GM13977 (cell line): ENCODE data around the gene TNS1.

Experiments
- DNase-seq: peaks from one replicate; pipeline ENCODE4 v3.0.0; 2012; ENCODE audit warnings: low spot score
- in situ Hi-C: fragments of 300-500 bp; cut with MboI; formaldehyde crosslinking; loops from one replicate; pipeline ENCODE4 v1.12.0; 2022; ENCODE audit warnings: low sequenced_read_pairs, low pct_unique_long_range_greater_than_20kb, mixed read lengths, inconsistent platforms; ENCODE audit not compliant: unreplicated experiment
- TF ChIP-seq, protein P1 (sequence below): IDR thresholded peaks from 2 replicates; pipeline ENCODE4 v1.5.1; 2012; ENCODE audit warnings: mild to moderate bottlenecking, control low read depth; ENCODE audit not compliant: insufficient read depth; ENCODE audit errors: extremely low read depth, missing control alignments

Gene TNS1

GRCh38 chr2:217942731-217943335 lies 60.0 kb downstream of the TNS1 start:
- in situ Hi-C loops, result no loop called here
- DNase-seq, result no peak
- TF ChIP-seq, protein P1, sequence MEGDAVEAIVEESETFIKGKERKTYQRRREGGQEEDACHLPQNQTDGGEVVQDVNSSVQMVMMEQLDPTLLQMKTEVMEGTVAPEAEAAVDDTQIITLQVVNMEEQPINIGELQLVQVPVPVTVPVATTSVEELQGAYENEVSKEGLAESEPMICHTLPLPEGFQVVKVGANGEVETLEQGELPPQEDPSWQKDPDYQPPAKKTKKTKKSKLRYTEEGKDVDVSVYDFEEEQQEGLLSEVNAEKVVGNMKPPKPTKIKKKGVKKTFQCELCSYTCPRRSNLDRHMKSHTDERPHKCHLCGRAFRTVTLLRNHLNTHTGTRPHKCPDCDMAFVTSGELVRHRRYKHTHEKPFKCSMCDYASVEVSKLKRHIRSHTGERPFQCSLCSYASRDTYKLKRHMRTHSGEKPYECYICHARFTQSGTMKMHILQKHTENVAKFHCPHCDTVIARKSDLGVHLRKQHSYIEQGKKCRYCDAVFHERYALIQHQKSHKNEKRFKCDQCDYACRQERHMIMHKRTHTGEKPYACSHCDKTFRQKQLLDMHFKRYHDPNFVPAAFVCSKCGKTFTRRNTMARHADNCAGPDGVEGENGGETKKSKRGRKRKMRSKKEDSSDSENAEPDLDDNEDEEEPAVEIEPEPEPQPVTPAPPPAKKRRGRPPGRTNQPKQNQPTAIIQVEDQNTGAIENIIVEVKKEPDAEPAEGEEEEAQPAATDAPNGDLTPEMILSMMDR, result no peak

- TF ChIP-seq, protein P1, result no peak
- DNase-seq, result no peak
- in situ Hi-C loops, result no loop called here
Measured at GRCh38 chr2:217941886-217942728, 60.7 kb downstream of the TNS1 start.

DNA sequence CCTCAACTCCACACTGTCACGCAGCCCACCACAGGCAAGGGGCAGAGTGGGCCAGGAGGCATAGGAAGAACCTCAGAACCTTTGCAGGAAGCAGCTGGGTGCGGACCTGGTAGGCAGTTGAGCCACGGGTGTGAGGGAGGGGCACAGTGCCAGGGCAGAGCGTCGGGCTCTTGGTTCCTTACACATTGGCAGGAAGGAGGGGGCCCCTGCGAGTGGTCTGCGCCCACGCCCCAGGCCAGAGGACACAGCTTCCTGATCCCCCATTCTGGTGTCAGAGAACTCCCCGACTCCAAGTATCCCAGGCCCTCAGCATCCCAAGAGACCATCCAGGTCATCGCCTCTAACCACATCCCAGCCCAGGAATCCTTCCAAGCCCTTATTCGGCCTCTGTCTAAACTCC lies 61.5 kb downstream of the TNS1 start:
- DNase-seq, result no peak
- in situ Hi-C loops, result no loop called here
- TF ChIP-seq, protein P1, result no peak

GRCh38 chr2:217940261-217941220 lies 62.3 kb downstream of the TNS1 start:
- no peak for DNase-seq
- TF ChIP-seq, protein P1, result no peak
- in situ Hi-C loops, result no loop called here

GRCh38 chr2:217939629-217940245 lies 63.1 kb downstream of the TNS1 start:
- no peak for DNase-seq
- TF ChIP-seq, protein P1, result no peak
- in situ Hi-C loops, result no loop called here

DNA sequence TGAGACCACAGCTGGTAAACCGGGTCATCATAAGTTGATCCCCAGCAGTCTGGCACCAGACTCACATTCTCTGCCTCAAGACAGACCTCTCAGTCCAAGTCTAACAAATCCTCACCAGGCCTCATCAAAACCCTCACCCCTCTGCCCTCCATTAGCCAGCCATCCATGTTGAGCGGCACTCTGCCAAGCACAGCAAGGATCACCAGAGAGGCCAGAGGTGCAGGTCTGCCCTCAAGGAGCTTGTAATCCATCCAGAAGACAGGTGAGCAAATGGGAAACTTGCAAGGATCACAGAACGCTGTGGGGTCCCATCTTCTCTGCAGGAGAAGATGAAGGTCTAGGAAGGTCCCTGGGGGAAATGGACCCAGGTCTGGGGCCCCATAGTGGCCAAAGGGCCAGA lies 63.6 kb downstream of the TNS1 start:
- in situ Hi-C loops, result no loop called here
- no peak for DNase-seq
- TF ChIP-seq, protein P1, result no peak
